GM21723 (cell line): Measurements from ENCODE around the gene RNASE8.
"Not testable (repeated sequence)": the region's sequence is repeated elsewhere in the genome, so short reads cannot be mapped to it uniquely, and the experiment has no call there.

Experiments
- ATAC-seq: cut with Tn5 transposase; IDR thresholded peaks from one replicate; pipeline ENCODE4 v1.9.1; 2021; ENCODE audit warnings: mild to moderate bottlenecking, moderate library complexity; ENCODE audit not compliant: unreplicated experiment

The RNASE8 gene

GRCh38 chr14:21029917-21030316, 27.7 kb upstream of the RNASE8 start, which contains the start of gene TPPP2:
TPPP2 (plus strand) TSS chr14:21030217; CDS start chr14:21030582, 365 bp downstream.
- no peak for ATAC-seq

- no peak for ATAC-seq
These were observed 27.1 kb upstream of the RNASE8 start for GRCh38 chr14:21030531-21030930.

- ATAC-seq, result no peak
These were observed 25.1 kb upstream of the RNASE8 start for GRCh38 chr14:21032326-21033132.

- no peak for ATAC-seq
These were observed 24.4 kb upstream of the RNASE8 start for GRCh38 chr14:21033133-21033698.

GRCh38 chr14:21034707-21035106, 22.9 kb upstream of the RNASE8 start, which contains the start of gene RNASE13:
RNASE13 (minus strand) TSS chr14:21034807; CDS start chr14:21034288, 519 bp downstream.
- no peak for ATAC-seq

- ATAC-seq, result no peak
These were observed 20.9 kb upstream of the RNASE8 start for GRCh38 chr14:21036751-21037150.

GRCh38 chr14:21037156-21037555, 20.5 kb upstream of the RNASE8 start:
- no peak for ATAC-seq

- no peak for ATAC-seq
These were observed 18.9 kb upstream of the RNASE8 start for GRCh38 chr14:21038441-21039422.

GRCh38 chr14:21039585-21040369, 17.8 kb upstream of the RNASE8 start:
- no peak for ATAC-seq

- ATAC-seq, result no peak
These were observed 17.2 kb upstream of the RNASE8 start for GRCh38 chr14:21040370-21040925.

GRCh38 chr14:21040941-21041340, 16.7 kb upstream of the RNASE8 start:
- ATAC-seq, result not testable (repeated sequence)

GRCh38 chr14:21041676-21042433, 15.8 kb upstream of the RNASE8 start, which contains the start of gene RNASE7:
RNASE7 (plus strand) TSS chr14:21042362; CDS start chr14:21042993, 631 bp downstream.
- no peak for ATAC-seq

- ATAC-seq, result no peak
These were observed 14.7 kb upstream of the RNASE8 start for GRCh38 chr14:21042918-21043317.

- no peak for ATAC-seq
These were observed 14.1 kb upstream of the RNASE8 start for GRCh38 chr14:21043387-21043973.

- ATAC-seq, result no peak
These were observed 13.5 kb upstream of the RNASE8 start for GRCh38 chr14:21043974-21044618.

- no peak for ATAC-seq
These were observed 10.2 kb upstream of the RNASE8 start for GRCh38 chr14:21047378-21047781.

- no peak for ATAC-seq
These were observed 9.0 kb upstream of the RNASE8 start for GRCh38 chr14:21048638-21049037.

GRCh38 chr14:21049271-21049673, 8.3 kb upstream of the RNASE8 start:
- no peak for ATAC-seq
